ENCODE measurements around the gene EXOC2. TPM values are rescaled to one million over a fixed set of nuclear protein-coding genes. Genes with fewer than 3 reads are reported as not detected.

The EXOC2 gene
- total RNA-seq, 1 donor from 2014 or later, result 22.9 TPM

DNA sequence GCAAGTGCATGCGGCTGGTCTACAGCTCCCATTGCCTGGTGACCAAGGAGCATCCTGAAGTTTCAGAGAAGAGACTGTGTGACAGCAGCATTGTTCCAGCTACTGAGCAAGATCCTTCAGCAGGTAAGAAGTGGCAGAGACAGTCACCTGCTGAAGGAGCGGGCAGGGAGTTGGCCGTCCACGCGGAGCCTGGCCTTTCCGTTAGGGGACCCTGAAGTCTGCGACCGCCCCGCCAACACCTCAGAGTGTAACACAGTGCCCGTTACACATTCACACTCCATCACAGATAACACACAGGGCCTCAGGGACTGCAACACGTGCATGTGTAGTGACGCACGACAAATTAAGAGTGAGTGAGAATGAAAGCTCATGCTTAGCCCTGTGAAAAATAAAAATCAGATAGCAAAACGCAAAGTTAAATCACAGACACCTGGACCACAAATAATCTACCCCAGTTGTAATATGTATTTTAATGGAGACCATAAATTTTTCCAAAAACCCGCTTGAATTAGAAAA, 207.2 kb downstream of the EXOC2 start:
- no peak for DNase-seq (ENCODE audit: extremely low spot score, unreplicated experiment)
- TF ChIP-seq, protein P1, sequence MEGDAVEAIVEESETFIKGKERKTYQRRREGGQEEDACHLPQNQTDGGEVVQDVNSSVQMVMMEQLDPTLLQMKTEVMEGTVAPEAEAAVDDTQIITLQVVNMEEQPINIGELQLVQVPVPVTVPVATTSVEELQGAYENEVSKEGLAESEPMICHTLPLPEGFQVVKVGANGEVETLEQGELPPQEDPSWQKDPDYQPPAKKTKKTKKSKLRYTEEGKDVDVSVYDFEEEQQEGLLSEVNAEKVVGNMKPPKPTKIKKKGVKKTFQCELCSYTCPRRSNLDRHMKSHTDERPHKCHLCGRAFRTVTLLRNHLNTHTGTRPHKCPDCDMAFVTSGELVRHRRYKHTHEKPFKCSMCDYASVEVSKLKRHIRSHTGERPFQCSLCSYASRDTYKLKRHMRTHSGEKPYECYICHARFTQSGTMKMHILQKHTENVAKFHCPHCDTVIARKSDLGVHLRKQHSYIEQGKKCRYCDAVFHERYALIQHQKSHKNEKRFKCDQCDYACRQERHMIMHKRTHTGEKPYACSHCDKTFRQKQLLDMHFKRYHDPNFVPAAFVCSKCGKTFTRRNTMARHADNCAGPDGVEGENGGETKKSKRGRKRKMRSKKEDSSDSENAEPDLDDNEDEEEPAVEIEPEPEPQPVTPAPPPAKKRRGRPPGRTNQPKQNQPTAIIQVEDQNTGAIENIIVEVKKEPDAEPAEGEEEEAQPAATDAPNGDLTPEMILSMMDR (conservative IDR thresholded peaks at IDR 0.05), result no peak
- no peak overlapping the region for H3K27ac Mint-ChIP-seq
- H3K27me3 Mint-ChIP-seq, result no peaks in the 10 kb centered on the region
- no peak overlapping the region for H3K4me3 Mint-ChIP-seq
- H3K9me3 Mint-ChIP-seq, result no peaks in the 10 kb centered on the region
- H3K4me1 Mint-ChIP-seq (ENCODE audit: unreplicated experiment), result no peaks in the 10 kb centered on the region
- H3K36me3 Mint-ChIP-seq, result peaks cover 14% of the 10 kb centered on the region

DNA sequence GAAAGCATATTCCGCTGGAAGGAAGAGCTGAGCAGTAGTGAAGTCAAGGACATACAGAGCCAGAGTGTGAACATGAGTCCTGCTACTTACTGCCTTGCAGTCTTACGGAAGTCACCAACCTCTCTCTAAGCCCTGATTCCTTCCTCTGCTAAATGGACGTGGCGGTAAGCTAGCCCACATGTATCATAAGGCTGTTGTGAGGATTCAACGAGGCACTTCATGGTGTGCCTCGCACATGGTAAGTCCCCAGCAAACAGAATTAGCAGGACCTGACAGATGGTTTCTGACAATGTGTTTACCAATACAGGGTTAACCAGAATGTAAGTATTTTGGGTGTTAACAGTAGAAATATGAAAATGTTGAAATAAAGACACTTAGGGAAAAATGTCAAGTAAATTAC, 208.2 kb downstream of the EXOC2 start:
- no peaks in the 10 kb centered on the region for H3K9me3 Mint-ChIP-seq
- no peak overlapping the region for H3K4me3 Mint-ChIP-seq
- no peaks in the 10 kb centered on the region for H3K4me1 Mint-ChIP-seq (ENCODE audit: unreplicated experiment)
- DNase-seq (ENCODE audit: extremely low spot score, unreplicated experiment), result no peak
- H3K36me3 Mint-ChIP-seq, result peaks cover 11% of the 10 kb centered on the region
- no peak overlapping the region for H3K27ac Mint-ChIP-seq
- TF ChIP-seq, protein P1 (conservative IDR thresholded peaks at IDR 0.05), result no peak
- no peaks in the 10 kb centered on the region for H3K27me3 Mint-ChIP-seq

DNA sequence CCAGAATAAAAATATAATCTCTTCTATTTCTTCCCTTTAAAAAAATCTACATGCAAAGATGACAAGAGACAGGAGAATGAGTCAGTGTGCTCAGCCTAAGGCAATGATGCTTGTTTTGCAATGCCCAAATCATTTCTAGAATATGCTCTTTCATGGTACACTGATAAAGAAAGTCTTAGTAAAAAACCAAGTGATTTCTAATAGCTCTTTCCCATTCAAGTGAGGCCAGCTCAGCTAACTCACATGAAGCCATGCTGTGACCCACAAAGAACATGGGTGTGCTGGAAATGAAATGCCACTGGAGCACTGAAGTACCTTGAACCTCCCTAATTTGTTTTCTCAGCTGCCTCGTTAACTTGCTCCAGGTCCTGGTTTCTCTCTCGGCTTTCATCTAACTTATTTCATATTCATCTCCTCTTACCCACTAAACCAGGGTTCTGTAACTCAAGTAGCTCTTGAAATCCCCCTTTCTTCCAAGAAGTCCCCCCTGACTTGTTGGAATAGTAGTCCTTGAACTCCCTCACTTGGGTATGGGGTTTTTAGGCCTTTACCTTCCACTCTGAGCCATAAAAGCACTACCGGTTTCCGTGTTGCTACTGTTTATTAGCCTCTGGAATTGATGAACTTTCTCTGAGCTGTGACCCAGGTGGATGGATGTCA, 208.7 kb downstream of the EXOC2 start:
- no peak for DNase-seq (ENCODE audit: extremely low spot score, unreplicated experiment)
- Mint-ChIP-seq H3K9me3 (no peaks in the 10 kb centered on the region), H3K4me1 (ENCODE audit: unreplicated experiment) (no peaks in the 10 kb centered on the region), H3K27me3 (no peaks in the 10 kb centered on the region), H3K27ac (no peak overlapping the region), H3K4me3 (no peak overlapping the region), H3K36me3 (peaks cover 11% of the 10 kb centered on the region)
- TF ChIP-seq, protein P1 (conservative IDR thresholded peaks at IDR 0.05), result no peak

DNA sequence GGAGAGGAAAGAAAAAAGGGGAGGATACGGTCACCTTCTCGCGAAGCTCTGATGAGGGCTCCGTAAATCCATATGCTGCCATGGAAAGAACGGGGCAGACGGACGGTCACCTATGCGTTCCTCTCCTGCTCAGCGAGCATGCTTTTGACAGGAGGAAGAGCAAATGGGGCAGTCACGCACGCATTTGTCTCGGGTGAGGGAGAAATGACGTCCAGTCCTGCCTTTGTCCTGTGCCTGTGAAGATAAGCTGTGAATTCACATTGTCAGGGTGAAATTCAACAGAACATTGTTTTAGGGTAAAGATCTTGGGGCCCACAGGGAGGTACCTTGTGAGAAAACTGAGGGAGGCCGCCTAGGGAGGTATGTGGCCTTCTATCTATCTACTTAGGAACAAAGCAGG, 217.6 kb downstream of the EXOC2 start:
- Mint-ChIP-seq H3K4me1 (ENCODE audit: unreplicated experiment) (no peaks in the 10 kb centered on the region), H3K27ac (no peak overlapping the region), H3K9me3 (no peaks in the 10 kb centered on the region)

DNA sequence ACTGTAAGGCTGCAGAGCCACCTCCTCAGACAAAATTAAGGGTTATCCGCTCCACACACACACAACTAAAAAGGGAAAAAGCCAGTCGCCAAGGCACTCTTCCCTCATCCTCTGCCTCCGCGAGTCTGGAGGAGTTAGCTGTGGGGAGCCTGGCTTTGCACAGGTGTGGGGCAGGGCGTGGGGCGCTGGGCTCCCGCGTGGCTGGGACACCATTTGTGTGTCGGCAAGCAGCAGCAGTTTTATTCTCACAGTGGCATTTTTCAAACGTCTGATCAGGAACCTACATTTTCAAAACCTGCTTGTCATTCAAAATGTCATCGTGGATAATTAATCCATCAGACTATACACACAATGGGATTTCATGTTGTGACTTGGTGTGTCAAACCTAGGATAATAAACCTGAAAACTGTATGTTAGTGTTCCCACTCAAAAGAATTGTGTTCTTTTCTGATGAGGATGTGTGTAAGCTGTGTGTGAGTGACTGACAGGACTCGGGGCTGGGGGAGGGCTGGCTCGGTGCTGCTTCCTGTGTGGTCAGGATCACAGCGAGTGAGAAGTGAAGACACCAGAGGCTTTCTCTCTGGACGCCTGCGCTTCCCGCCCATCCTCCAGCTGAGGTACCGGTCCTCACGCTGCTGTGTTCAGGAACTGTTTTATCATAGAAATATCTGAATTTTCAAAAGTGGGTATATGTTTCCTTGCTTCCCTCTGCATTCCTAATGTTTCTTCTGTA, 218.3 kb downstream of the EXOC2 start:
- Mint-ChIP-seq H3K27me3 (peaks cover 19% of the 10 kb centered on the region), H3K27ac (no peak overlapping the region), H3K9me3 (no peaks in the 10 kb centered on the region), H3K4me1 (ENCODE audit: unreplicated experiment) (no peaks in the 10 kb centered on the region), H3K4me3 (no peak overlapping the region), H3K36me3 (no peaks in the 10 kb centered on the region)
- TF ChIP-seq, protein P1 (conservative IDR thresholded peaks at IDR 0.05), result no peak
- DNase-seq (ENCODE audit: extremely low spot score, unreplicated experiment), result no peak

More for the DNA sequence above, 217.6 kb downstream of the EXOC2 start:
- H3K36me3 Mint-ChIP-seq, result no peaks in the 10 kb centered on the region
- no peak for DNase-seq (ENCODE audit: extremely low spot score, unreplicated experiment)
- no peak overlapping the region for H3K4me3 Mint-ChIP-seq
- TF ChIP-seq, protein P1 (conservative IDR thresholded peaks at IDR 0.05), result no peak
- peaks cover 15% of the 10 kb centered on the region for H3K27me3 Mint-ChIP-seq
